MG63 (cell line): ENCODE data around the gene RNF135. TPM values are rescaled to one million over a fixed set of nuclear protein-coding genes. Genes with fewer than 3 reads are reported as not detected.
A peak's percentile ranks its signal among the peaks of the same experiment; 100 is the strongest.
"Not testable (repeated sequence)": the region's sequence is repeated elsewhere in the genome, so short reads cannot be mapped to it uniquely, and the experiment has no call there.

Experiments used
- DNase-seq: peaks from one replicate; pipeline ENCODE4 v3.0.0-alpha.2; 2020
- H3K27me3 ChIP-seq: fragments of 250-450 bp; sonication (Bioruptor Pico); 2 replicates; pipeline ENCODE4 v1.5.1; 2020; ENCODE audit warnings: mild to moderate bottlenecking, moderate library complexity
- H3K36me3 ChIP-seq: fragments of 250-450 bp; sonication (Bioruptor Pico); 2 replicates; pipeline ENCODE4 v1.5.1; 2020; ENCODE audit warnings: mild to moderate bottlenecking, moderate library complexity
- H3K4me3 ChIP-seq: fragments of 250-450 bp; sonication (Bioruptor Pico); 2 replicates; pipeline ENCODE4 v1.5.1; 2020; ENCODE audit warnings: mild to moderate bottlenecking, moderate library complexity
- H3K9me3 ChIP-seq: fragments of 250-450 bp; sonication (Bioruptor Pico); 2 replicates; pipeline ENCODE4 v1.5.1; 2020; ENCODE audit warnings: mild to moderate bottlenecking, moderate library complexity
- total RNA-seq: library from RNA; depleted of rRNA; stranded (reverse); fragments of >200 nt; shearing (Covaris generic); gene quantifications from 2 replicates; pipeline ENCODE4 v1.2.3, GENCODE V29; 2014; ENCODE audit warnings: low replicate concordance

RNF135 gene
- total RNA-seq, 1 experiment from 2014 or later = 20.2 TPM

GRCh38 chr17:30950189-30950588, 20.6 kb upstream of the RNF135 start:
- Histone ChIP-seq H3K9me3 (no peaks in the 10 kb centered on the region), H3K4me3 (no peak overlapping the region), H3K36me3 (no peaks in the 10 kb centered on the region), H3K27me3 (no peaks in the 10 kb centered on the region)
- no peak for DNase-seq

GRCh38 chr17:30950669-30951399, 20.0 kb upstream of the RNF135 start:
- H3K27me3 ChIP-seq = no peaks in the 10 kb centered on the region
- peak; percentile 67 for DNase-seq

GRCh38 chr17:30952638-30953393, 18.0 kb upstream of the RNF135 start:
- no peaks in the 10 kb centered on the region for H3K9me3 ChIP-seq
- no peaks in the 10 kb centered on the region for H3K36me3 ChIP-seq
- no peak for DNase-seq
- H3K4me3 ChIP-seq = no peak overlapping the region
- no peaks in the 10 kb centered on the region for H3K27me3 ChIP-seq

More at GRCh38 chr17:30950669-30951399, 20.0 kb upstream of the RNF135 start:
- no peaks in the 10 kb centered on the region for H3K36me3 ChIP-seq
- H3K4me3 ChIP-seq = no peak overlapping the region
- no peaks in the 10 kb centered on the region for H3K9me3 ChIP-seq

- Histone ChIP-seq H3K9me3 (no peaks in the 10 kb centered on the region), H3K27me3 (no peaks in the 10 kb centered on the region), H3K36me3 (no peaks in the 10 kb centered on the region), H3K4me3 (no peak overlapping the region)
- no peak for DNase-seq
These were observed 16.6 kb upstream of the RNF135 start for GRCh38 chr17:30954046-30954830.

- Histone ChIP-seq H3K36me3 (no peaks in the 10 kb centered on the region), H3K27me3 (no peaks in the 10 kb centered on the region), H3K4me3 (no peak overlapping the region), H3K9me3 (no peaks in the 10 kb centered on the region)
- peak; percentile 4 for DNase-seq
These were observed 14.0 kb upstream of the RNF135 start for GRCh38 chr17:30956764-30957374.

GRCh38 chr17:30957741-30958140, 13.1 kb upstream of the RNF135 start:
- no peak for DNase-seq
- H3K4me3 ChIP-seq = no peak overlapping the region
- H3K36me3 ChIP-seq = no peaks in the 10 kb centered on the region
- H3K9me3 ChIP-seq = no peaks in the 10 kb centered on the region
- no peaks in the 10 kb centered on the region for H3K27me3 ChIP-seq

GRCh38 chr17:30958187-30958586, 12.7 kb upstream of the RNF135 start:
- Histone ChIP-seq H3K36me3 (no peaks in the 10 kb centered on the region), H3K27me3 (no peaks in the 10 kb centered on the region), H3K9me3 (no peaks in the 10 kb centered on the region), H3K4me3 (no peak overlapping the region)
- DNase-seq = no peak

GRCh38 chr17:30961209-30962188, 9.3 kb upstream of the RNF135 start:
- Histone ChIP-seq H3K27me3 (no peaks in the 10 kb centered on the region), H3K4me3 (no peak overlapping the region), H3K9me3 (no peaks in the 10 kb centered on the region), H3K36me3 (no peaks in the 10 kb centered on the region)
- DNase-seq = no peak

- DNase-seq, H3K27me3 ChIP-seq, H3K4me3 ChIP-seq, H3K36me3 ChIP-seq, H3K9me3 ChIP-seq: not testable (repeated sequence)
These were observed 6.5 kb upstream of the RNF135 start for GRCh38 chr17:30964312-30964711.

- no peaks in the 10 kb centered on the region for H3K27me3 ChIP-seq
- H3K9me3 ChIP-seq = no peaks in the 10 kb centered on the region
- no peak overlapping the region for H3K4me3 ChIP-seq
- peak; percentile 19 for DNase-seq
- H3K36me3 ChIP-seq = no peaks in the 10 kb centered on the region
These were observed 6.0 kb upstream of the RNF135 start for GRCh38 chr17:30964876-30965275.

GRCh38 chr17:30965686-30966085, 5.2 kb upstream of the RNF135 start:
- DNase-seq = no peak
- Histone ChIP-seq H3K27me3 (no peaks in the 10 kb centered on the region), H3K36me3 (no peaks in the 10 kb centered on the region), H3K4me3 (no peak overlapping the region), H3K9me3 (no peaks in the 10 kb centered on the region)

- not testable (repeated sequence) for H3K27me3 ChIP-seq, H3K4me3 ChIP-seq, H3K9me3 ChIP-seq, DNase-seq
- peaks cover 12% of the 10 kb centered on the region for H3K36me3 ChIP-seq
These were observed 2.9 kb upstream of the RNF135 start for GRCh38 chr17:30967911-30968310.

GRCh38 chr17:30969989-30970830, 629 bp upstream of the RNF135 start:
- no peaks in the 10 kb centered on the region for H3K27me3 ChIP-seq
- peak overlapping the region; percentile 58 for H3K4me3 ChIP-seq
- H3K36me3 ChIP-seq = peaks cover 26% of the 10 kb centered on the region
- H3K9me3 ChIP-seq = 0 out of 2 replicates have a peak, but pooled peaks cover 4% of the 10 kb centered on the region
- peak; percentile 12 for DNase-seq

- no peak for DNase-seq
- Histone ChIP-seq H3K36me3 (peaks cover 32% of the 10 kb centered on the region), H3K4me3 (no peak overlapping the region), H3K9me3 (0 out of 2 replicates have a peak, but pooled peaks cover 4% of the 10 kb centered on the region), H3K27me3 (no peaks in the 10 kb centered on the region)
These were observed 4.4 kb downstream of the RNF135 start for GRCh38 chr17:30975042-30975820.
